DND-41 (cell line): Measurements from ENCODE around the gene TIGD2.

Source experiments
- CTCF ChIP-seq: IDR thresholded peaks from 2 replicates; pipeline ENCODE4 v1.5.1; 2012; ENCODE audit warnings: borderline replicate concordance, low read length, moderate library complexity, mild to moderate bottlenecking; ENCODE audit not compliant: poor library complexity, severe bottlenecking; ENCODE audit errors: extremely low read depth
- EZH2 ChIP-seq: IDR thresholded peaks from 3 replicates; pipeline ENCODE4 v1.6.1; 2012; ENCODE audit warnings: borderline replicate concordance, low read depth, mild to moderate bottlenecking, moderate library complexity, low read length, inconsistent platforms; ENCODE audit not compliant: severe bottlenecking

- TF ChIP-seq CTCF = no peak
- TF ChIP-seq EZH2 = no peak
Observed at GRCh38 chr4:89146196-89146595, 34.9 kb downstream of the TIGD2 start.
